Esophagus muscularis mucosa (tissue), 4 donors: Measurements from ENCODE around the gene CD99. TPM values are rescaled to one million over a fixed set of nuclear protein-coding genes. Genes with fewer than 3 reads are reported as not detected.

Experiments
- DNase-seq: peaks from one replicate; pipeline ENCODE4 v3.0.0-alpha.2; 2017; ENCODE audit errors: extremely low spot score
- H3K27ac ChIP-seq, 4 donors: fragments of 200-600 bp; sonication (generic); replicated peaks in 1 of 4; 1 replicate in 3 of 4; 2 replicates in 1 of 4; pipeline ENCODE4 v1.5.1; 2016 to 2019; ENCODE audit warnings: mild to moderate bottlenecking in 1 of 4
- H3K27me3 ChIP-seq, 4 donors: fragments of 200-600 bp; sonication (generic); one replicate each; pipeline versions ENCODE4 v1.5.1 to v1.6.0; 2016 to 2019
- H3K36me3 ChIP-seq, 4 donors: fragments of 200-600 bp; sonication (generic); one replicate each; pipeline ENCODE4 v1.5.1; 2016 to 2019
- H3K4me1 ChIP-seq, 4 donors: fragments of 200-600 bp; sonication (generic); one replicate each; pipeline ENCODE4 v1.5.1; 2016 to 2019
- H3K4me3 ChIP-seq, 4 donors: fragments of 200-600 bp; sonication (generic); 1 replicate in 2 of 4; 2 replicates in 2 of 4; pipeline ENCODE4 v1.5.1; 2016 to 2019; ENCODE audit warnings: mild to moderate bottlenecking in 4 of 4, moderate library complexity in 1 of 4
- H3K9me3 ChIP-seq, 4 donors: fragments of 200-600 bp; sonication (generic); 1 replicate in 3 of 4; 2 replicates in 1 of 4; pipeline ENCODE4 v1.5.1; 2016 to 2019
- CTCF ChIP-seq, 3 experiments: fragments of 200-600 bp in 2 of 3; fragments of 450-650 bp in 1 of 3; sonication (generic) in 2 of 3; IDR thresholded peaks; one replicate each; pipeline ENCODE4 v1.5.1; 2017 to 2019; ENCODE audit warnings: antibody characterized with exemption in 3 of 3, mild to moderate bottlenecking in 2 of 3, moderate library complexity in 1 of 3
- EP300 ChIP-seq: sonication (generic); formaldehyde crosslinking; IDR thresholded peaks from one replicate; pipeline ENCODE4 v1.6.1; 2017; ENCODE audit warnings: antibody characterized with exemption
- POLR2A ChIP-seq: fragments of 450-650 bp; IDR thresholded peaks from one replicate; pipeline ENCODE4 v1.6.1; 2017; ENCODE audit warnings: antibody characterized with exemption, moderate library complexity, mild to moderate bottlenecking, low read depth
- POLR2AphosphoS5 ChIP-seq, 2 donors: sonication (generic); formaldehyde crosslinking; IDR thresholded peaks; one replicate each; pipeline ENCODE4 v1.6.1; 2017; ENCODE audit warnings: antibody characterized with exemption in 2 of 2
- WGBS: methylation state at CpG from one replicate; pipeline ENCODE4 v1.1.5; 2018; 5-methylcytosine and 5-hydroxymethylcytosine counted together
- intact Hi-C: fragments of 100-400 bp; cut with DNase I; formaldehyde crosslinking; loops from one replicate; pipeline ENCODE4 v1.15.1; 2023
- total RNA-seq, 4 donors: library from RNA; depleted of rRNA; stranded (reverse); fragments of >200 nt; gene quantifications; one replicate each; pipeline versions ENCODE4 v1.1.0 to v1.2.1, GENCODE V29; 2016

Gene CD99
- total RNA-seq, 4 donors from 2014 or later = 311 to 469 (median 376) TPM

DNA sequence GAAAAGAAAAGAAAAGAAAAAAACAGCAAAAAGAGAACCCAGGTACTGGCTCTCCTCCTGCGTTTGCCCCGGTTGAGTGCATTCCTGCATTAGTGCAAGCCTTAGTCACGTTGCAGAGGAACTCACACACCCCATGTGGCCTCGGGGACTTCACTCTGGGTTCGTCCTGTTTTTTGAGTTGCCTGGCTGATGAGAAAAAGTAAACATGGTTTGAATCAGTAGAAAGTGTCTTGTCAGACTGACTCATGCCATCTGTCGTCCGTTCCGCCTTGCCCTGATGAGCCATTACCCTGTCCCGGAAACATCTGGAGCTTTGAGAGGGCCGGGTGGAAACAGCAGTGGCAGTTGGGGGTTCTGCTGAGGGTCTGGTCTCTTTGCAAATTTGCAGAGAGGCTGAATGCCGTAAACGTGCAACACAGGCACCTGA lies 16.3 kb downstream of the CD99 start:
- intact Hi-C loops = loop anchor here (10.0 kb wide), 1 partner anchor 107 kb away; no protein-coding TSS in a partner anchor
- Histone ChIP-seq H3K4me1 (peaks cover 80 to 97% (median 89%) of the 10 kb centered on the region in 4 donors), H3K9me3 (no peaks in the 10 kb centered on the region), H3K4me3 (peak overlapping the region in 2 of 4 donors; percentile 10 to 12), H3K36me3 (peaks cover 0 to 9% (median 4%) of the 10 kb centered on the region in 4 donors), H3K27me3 (no peaks in the 10 kb centered on the region), H3K27ac (peak overlapping the region; percentile 2 to 86 (median 57))
- DNase-seq = peak; percentile 95
- WGBS = 24% methylated on average over 12 of the region's 12 CpGs
- TF ChIP-seq CTCF (IDR thresholded peaks at IDR 0.05) (no peak), POLR2AphosphoS5 (IDR thresholded peaks at IDR 0.05) (peak; percentile 65 to 69), POLR2A (no peak), EP300 (peak; percentile 59)

DNA sequence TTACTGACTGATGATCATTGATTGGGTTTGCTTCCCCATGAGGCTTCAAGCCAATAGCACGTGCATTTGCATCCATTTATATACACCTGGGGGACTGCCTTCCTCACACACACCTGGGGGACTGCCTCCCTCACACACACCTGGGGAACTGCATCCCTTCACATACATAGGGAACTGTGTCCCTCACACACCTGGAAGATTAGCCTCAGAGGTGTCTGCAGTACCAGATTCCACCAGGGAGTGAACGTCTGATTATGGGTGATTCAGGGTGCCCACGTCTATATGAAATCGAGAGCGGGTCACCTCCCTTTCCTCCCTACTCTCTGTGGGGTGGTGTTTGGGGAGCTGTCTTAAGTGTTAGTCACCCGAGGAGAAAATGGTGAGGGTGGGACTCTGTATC lies 16.9 kb downstream of the CD99 start:
- peak overlapping the region in 1 of 4 donors; percentile 10 for H3K4me3 ChIP-seq
- no peaks in the 10 kb centered on the region for H3K9me3 ChIP-seq
- H3K27me3 ChIP-seq = no peaks in the 10 kb centered on the region
- TF ChIP-seq POLR2AphosphoS5 (IDR thresholded peaks at IDR 0.05) = no peak
- TF ChIP-seq CTCF (IDR thresholded peaks at IDR 0.05) = peak in 1 of 3 experiments; percentile 6
- peaks cover 0 to 16% (median 8%) of the 10 kb centered on the region in 4 donors for H3K36me3 ChIP-seq
- no peak for DNase-seq
- peaks cover 73 to 90% (median 87%) of the 10 kb centered on the region in 4 donors for H3K4me1 ChIP-seq
- intact Hi-C loops = loop anchor here (10.0 kb wide), 1 partner anchor 107 kb away; no protein-coding TSS in a partner anchor
- H3K27ac ChIP-seq = peak overlapping the region; percentile 2 to 86 (median 44)
- WGBS = 76% methylated on average over 6 of the region's 6 CpGs

DNA sequence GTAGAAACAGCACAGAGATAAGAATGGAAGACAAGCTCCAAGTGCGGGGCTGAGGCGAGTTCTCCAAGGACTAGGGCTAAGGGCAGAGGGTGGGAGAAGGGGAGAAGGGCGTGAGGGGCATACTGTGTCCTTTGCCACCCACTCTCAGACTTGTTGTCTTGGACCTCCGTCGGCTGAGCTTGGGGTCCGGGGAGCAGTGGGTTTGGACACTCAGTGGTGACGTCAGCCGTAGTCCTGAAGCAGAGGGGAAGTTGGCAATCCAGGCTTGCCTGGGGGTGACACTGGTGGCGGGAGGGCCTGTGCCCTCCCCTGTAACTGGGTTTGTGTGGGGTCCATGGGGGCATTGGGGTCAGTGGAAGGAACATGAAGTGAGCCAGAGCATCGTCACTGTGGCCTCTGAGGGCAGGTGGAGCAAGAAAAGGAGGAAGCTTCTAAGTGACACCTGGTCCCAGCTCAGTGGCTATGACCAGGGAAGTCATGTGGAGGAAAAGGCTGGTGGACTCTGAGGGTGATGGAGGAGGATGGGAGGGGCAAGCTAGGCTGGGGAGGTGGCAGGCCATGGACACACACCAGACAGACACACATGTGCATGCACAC lies 17.6 kb downstream of the CD99 start:
- intact Hi-C loops = loop anchor here (10.0 kb wide), 1 partner anchor 106 kb away; no protein-coding TSS in a partner anchor
- peaks cover 67 to 85% (median 82%) of the 10 kb centered on the region in 4 donors for H3K4me1 ChIP-seq

DNA sequence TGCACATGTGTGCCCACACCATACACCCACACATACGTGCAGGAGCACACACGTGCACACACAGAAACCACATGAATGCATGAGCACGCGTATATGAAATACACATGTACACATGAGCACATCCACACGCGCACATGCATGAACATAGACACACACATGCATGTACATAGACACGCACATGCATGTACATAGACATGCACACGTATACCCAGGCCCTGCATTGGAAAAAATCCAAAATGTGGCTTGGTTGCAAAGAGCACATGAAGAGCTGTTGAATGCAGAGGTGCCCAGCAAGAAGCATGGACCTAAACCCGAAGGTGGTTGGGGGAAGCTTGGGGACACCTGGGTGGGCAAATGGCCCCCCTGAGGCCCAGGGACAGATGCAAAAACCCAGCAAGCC lies 18.5 kb downstream of the CD99 start:
- WGBS = 70% methylated on average over 7 of the region's 9 CpGs
- intact Hi-C loops = loop anchor here (10.0 kb wide), 1 partner anchor 105 kb away; no protein-coding TSS in a partner anchor
- Histone ChIP-seq H3K4me1 (peaks cover 59 to 76% (median 73%) of the 10 kb centered on the region in 4 donors), H3K27me3 (no peaks in the 10 kb centered on the region), H3K4me3 (peak overlapping the region in 3 of 4 donors; percentile 12 to 40 (median 39)), H3K36me3 (peaks cover 0 to 30% (median 11%) of the 10 kb centered on the region in 4 donors), H3K27ac (peak overlapping the region; percentile 58 to 81 (median 64)), H3K9me3 (no peaks in the 10 kb centered on the region)
- DNase-seq = no peak
- TF ChIP-seq POLR2AphosphoS5 (IDR thresholded peaks at IDR 0.05) = no peak
- TF ChIP-seq CTCF (IDR thresholded peaks at IDR 0.05) = no peak
- no peak for TF ChIP-seq POLR2A
- no peak for TF ChIP-seq EP300

More for the DNA sequence above, 17.6 kb downstream of the CD99 start:
- DNase-seq = no peak
- Histone ChIP-seq H3K27ac (peak overlapping the region in 3 of 4 donors; percentile 2 to 86 (median 48)), H3K36me3 (peaks cover 0 to 23% (median 10%) of the 10 kb centered on the region in 4 donors), H3K27me3 (no peaks in the 10 kb centered on the region), H3K4me3 (no peak overlapping the region), H3K9me3 (no peaks in the 10 kb centered on the region)
- 82% methylated on average over 10 of the region's 10 CpGs for WGBS
- no peak for TF ChIP-seq POLR2AphosphoS5 (IDR thresholded peaks at IDR 0.05)
- TF ChIP-seq CTCF (IDR thresholded peaks at IDR 0.05) = no peak
